ENCODE data around the gene MKNK1.

DNA sequence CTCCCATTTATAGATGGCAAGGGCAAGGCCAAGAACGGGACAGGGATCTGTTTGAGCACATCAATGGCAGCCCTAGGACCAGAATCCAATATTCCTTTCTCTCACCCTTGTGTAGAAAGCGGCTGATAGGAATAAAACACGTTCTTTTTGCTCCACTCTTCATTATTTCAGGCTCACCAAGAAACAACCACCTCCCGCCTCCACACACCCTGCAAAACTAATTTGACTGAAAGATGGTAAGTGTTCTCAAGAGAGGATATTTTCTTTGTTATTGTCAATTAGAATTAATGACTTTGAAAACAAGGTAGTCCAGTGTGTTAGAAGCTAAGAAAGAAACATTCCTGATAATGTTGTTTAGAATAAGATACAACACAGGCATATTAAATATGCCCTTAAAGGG is 40.7 kb downstream of the MKNK1 start:
- TF ChIP-seq GATA2 (IDR thresholded peaks at IDR 0.05; ENCODE audit: low read depth, low read length) (no peak), GATA3 (IDR thresholded peaks at IDR 0.05; ENCODE audit: low read depth, low read length) (no peak)
